ENCODE data around the gene CCDC141.
"Not testable (repeated sequence)": the region's sequence is repeated elsewhere in the genome, so short reads cannot be mapped to it uniquely, and the experiment has no call there.

CCDC141 gene

GRCh38 chr2:179044500-179044899 is 5.4 kb downstream of the CCDC141 start:
- no peak for DNase-seq (ENCODE audit: low spot score)

DNA sequence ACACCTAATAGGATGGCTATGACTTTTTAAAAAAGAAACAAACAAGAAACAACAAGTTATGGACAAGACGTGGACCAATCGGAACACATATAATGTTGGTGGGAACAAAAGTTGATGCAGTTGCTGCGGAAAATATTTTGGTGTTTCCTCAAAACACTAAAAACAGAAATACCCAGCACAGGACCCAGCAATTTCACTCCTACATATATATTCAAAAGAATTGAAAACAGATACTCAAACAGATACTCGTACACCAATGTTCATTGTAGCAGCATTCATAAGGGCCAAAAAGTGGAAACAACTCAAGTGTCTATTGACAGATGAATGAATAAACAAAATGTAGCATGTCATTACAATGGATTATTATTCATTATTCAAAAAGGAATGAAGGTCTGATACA is 12.1 kb downstream of the CCDC141 start:
- no peak for DNase-seq (ENCODE audit: low spot score)

GRCh38 chr2:179036353-179036905 is 13.5 kb downstream of the CCDC141 start:
- no peak for DNase-seq (ENCODE audit: low spot score)

DNA sequence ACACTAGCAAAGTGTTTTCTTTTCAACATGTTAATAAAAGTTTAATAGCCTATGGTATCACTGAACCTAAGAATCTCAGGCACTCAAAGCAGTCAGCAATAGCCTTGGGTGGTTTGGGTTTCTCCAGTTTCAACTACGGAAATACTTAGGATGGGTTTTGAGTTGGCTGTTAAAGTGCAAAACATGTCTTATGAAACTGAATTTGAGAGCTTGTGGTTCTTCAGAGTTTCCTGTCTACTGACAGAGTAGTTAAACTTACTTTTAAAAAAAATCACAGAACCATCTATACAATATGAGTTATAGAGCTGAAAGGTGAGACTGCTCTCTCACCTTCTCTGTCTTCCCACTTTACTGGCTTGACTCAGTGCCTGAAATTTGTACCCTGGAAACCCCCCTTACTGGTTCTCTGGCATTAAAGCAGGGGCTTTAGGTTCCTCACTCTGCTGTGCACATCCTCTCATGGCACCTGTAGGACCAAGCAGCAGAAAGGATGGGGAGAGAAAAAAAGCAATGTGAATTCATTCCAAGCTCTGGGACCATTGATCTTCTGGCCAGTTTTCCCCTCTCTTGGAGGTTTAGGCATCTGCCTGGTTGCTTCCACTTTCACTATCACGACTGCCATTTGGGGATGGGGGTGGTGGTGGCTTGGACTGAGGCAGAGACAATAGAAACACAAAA is 18.1 kb downstream of the CCDC141 start:
- DNase-seq (ENCODE audit: low spot score) = no peak

- no peak for DNase-seq (ENCODE audit: low spot score)
Measured at GRCh38 chr2:179024445-179024844, 25.5 kb downstream of the CCDC141 start.

- no peak for DNase-seq (ENCODE audit: low spot score)
Measured at GRCh38 chr2:179022685-179023084, 27.3 kb downstream of the CCDC141 start.

GRCh38 chr2:179021258-179021657 is 28.7 kb downstream of the CCDC141 start:
- DNase-seq (ENCODE audit: low spot score) = no peak

GRCh38 chr2:179020156-179020750 is 29.7 kb downstream of the CCDC141 start:
- no peak for DNase-seq (ENCODE audit: low spot score)

- DNase-seq (ENCODE audit: low spot score) = no peak
Measured at GRCh38 chr2:179019260-179019659, 30.7 kb downstream of the CCDC141 start.

DNA sequence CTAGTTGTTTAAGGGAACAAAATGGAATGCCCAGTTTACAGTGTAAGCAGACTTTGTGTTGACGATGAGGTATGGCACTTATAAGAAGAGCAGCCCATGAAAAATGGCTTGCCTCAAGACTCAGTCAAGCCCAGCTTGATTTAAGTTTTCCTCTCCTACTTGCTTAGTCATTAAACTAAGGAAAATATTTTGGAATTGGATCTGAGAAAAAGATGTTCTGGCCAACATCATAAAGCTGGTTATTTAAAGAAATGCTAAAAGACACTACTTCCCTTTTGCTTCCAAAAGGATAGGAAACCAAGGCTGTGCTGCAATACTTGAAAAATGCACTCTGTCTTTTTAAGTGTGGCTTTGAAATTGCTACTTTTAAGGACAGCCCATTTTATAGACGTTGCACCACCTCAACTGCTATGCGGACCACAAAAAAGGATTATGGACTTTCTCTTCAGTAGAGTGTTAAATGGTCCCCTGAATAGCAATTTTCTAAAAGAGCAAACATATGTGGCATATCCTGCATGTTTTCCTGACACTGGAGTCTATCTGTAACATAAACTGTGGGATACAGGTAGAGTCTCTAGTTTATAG is 32.1 kb downstream of the CCDC141 start:
- DNase-seq (ENCODE audit: low spot score) = no peak

DNA sequence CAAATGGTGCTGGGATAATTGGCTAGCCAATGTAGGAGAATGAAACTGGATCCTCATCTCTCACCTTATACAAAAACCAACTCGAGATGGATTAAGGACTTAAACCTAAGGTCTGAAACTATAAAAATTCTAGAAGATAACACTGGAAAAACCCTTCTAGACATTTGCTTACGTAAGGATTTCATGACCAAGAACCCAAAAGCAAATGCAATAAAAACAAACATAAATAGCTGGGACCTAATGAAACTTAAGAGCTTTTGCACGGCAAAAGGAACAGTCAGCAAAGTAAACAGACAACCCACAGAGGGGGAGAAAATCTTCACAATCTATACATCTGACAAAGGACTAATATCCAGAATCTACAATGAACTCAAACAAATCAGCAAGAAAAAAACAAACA is 35.7 kb downstream of the CCDC141 start:
- DNase-seq (ENCODE audit: low spot score) = not testable (repeated sequence)

GRCh38 chr2:179005976-179006375 is 44.0 kb downstream of the CCDC141 start:
- DNase-seq (ENCODE audit: low spot score) = no peak

DNA sequence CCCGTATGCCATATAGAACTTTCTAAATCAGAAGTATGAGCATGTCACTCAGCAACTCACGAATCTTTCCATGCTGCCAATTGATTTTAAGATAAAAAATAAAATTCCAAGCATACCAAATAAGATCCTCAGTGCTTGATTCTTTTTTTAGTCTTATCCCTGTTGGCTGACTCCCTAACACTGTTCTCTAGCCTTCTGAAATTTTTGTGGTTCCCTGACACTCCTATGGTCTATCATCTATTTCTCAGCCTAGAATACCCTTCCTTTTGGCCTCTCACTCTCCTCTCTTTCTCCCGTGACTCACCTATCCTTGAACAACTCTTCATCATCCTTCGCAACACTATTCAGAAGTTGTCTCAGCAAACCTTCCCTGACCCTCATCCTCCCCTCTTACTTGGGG is 50.5 kb downstream of the CCDC141 start:
- no peak for DNase-seq (ENCODE audit: low spot score)

GRCh38 chr2:178998539-178998938 is 51.4 kb downstream of the CCDC141 start:
- DNase-seq (ENCODE audit: low spot score) = no peak

DNA sequence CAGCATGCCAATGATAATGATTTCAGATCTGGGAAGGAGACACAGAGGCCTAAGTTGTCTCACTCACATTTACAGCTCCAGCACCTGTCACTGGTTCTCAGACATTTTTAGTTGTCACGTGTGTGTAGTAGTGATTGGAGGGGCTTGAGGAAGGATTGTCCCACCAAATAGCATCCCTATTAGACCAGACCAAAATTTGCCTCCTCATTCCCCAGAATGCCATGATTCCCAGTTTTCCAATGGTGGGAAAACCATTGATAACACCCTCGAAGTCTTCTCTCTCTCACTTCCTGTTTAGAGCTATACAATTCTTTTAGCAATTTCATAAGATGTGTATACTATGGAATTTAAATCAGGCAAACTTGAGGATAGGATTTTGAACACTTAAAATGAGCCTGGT is 52.5 kb downstream of the CCDC141 start:
- DNase-seq (ENCODE audit: low spot score) = no peak

GRCh38 chr2:178997067-178997466 is 52.9 kb downstream of the CCDC141 start:
- DNase-seq (ENCODE audit: low spot score) = no peak

DNA sequence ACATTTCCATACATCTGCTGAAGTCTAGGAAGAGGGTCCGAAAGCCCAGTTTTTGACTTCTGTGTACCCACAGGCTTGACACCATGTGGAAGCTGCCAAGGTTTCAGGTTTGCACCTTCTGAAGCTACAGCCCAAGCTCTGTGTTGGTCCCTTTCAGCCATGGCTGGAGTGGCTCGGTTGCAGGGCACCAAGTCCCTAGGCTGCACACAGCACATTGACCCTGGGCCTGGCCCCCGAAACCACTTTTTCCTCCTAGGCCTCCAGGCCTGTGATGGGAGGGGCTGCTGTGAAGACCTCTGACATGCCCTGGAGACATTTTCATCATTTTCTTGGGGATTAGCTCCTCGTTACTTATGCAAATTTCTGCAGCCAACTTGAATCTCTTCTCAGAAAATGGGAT is 55.7 kb downstream of the CCDC141 start:
- no peak for DNase-seq (ENCODE audit: low spot score)

DNA sequence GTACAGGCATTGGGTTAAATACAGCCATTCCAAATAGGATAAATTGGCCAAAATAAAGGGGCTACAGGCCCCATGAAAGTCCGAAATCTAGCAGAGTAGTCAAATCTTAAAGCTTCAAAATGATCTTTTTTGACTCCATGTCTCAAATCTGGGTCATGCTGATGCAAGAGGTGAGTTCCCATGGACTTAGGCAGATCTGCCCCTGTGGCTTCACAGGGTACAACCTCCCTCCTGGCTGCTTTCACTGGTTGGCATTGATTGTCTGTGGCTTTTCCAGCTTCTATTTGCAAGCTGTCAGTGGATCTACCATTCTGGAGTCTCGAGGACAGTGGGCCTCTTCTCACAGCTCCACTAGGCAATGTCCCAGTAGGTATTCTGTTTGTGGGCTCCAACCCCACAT is 56.1 kb downstream of the CCDC141 start:
- no peak for DNase-seq (ENCODE audit: low spot score)

DNA sequence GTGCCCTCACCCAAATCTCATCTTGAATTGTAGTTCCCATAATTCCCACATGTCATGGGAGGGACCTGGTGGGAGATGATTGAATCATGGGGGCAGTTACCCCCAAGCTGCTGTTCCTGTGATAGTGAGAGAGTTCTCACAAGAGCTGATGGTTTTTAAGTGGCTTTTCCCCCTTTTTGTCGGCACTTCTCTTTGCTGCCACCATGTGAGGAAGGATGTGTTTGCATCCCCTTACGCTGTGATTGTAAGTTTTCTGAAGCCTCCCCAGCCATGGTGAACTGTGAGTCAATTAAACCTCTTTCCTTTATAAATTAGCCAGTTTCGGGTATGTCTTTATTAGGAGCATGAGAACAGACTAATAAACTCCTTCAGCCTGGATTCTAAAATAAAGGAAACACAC is 57.2 kb downstream of the CCDC141 start:
- DNase-seq (ENCODE audit: low spot score) = not testable (repeated sequence)

DNA sequence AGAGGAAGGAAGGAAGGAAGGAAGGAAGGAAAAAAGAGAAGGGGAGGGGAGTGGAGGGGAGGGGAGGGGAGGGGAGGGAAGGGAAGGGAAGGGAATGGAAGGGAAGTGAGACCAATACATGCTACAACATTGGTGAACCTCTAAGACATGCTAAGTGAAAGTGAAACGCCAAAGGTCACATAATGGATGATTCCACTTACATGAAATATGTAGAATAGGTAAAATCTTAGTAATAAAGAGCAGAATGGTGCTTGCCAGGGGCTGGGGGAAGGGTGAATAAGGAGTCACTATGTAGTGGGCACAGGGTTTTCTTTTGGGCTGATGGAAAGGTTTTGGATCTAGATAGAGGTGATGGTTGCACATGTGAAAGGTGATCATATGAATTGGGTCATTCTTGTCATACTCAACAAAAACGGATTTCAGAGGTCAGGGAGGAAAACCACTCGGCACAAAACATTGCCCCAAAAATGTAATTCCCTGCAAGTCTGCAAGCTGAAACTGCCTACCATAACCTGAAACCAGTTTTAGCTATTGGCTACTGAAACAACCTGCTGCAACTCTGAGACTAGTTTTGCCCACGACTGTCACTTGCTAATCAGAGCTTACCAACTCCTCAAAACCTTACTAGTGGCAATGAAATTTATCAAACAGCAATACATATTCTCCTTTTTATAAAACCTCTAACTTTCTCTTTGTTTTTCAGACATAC is 59.2 kb downstream of the CCDC141 start:
- no peak for DNase-seq (ENCODE audit: low spot score)

DNA sequence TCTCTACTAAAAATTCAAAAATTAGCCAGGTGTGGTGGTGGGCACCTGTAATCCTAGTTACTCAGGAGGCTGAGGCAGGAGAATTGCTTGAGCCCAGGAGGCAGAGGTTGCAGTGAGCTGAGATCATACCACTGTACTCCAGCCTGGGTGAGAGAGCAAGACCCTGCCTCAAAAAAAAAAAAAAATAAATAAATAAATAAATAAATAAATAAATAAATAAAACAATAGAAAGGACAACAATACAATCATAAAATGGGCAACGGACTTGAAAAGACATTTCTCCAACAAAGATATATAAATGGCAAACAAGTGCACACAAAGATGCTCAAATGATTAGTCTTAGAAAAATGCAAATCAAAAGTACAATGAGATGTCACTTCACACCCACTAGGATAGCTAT is 60.5 kb downstream of the CCDC141 start:
- not testable (repeated sequence) for DNase-seq (ENCODE audit: low spot score)

DNA sequence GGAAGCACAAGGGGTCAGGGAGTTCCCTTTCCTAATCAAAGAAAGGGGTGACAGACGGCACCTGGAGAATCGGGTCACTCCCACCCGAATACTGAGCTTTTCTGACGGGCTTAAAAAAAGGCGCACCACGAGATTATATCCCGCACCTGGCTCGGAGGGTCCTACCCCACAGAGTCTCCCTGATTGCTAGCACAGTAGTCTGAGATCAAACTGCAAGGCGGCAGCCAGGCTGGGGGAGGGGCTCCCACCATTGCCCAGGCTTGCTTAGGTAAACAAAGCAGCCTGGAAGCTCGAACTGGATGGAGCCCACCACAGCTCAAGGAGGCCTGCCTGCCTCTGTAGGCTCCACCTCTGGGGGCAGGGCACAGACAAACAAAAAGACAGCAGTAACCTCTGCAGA is 67.3 kb downstream of the CCDC141 start:
- DNase-seq (ENCODE audit: low spot score) = not testable (repeated sequence)

- DNase-seq (ENCODE audit: low spot score) = no peak
Measured at GRCh38 chr2:178980815-178981214, 69.1 kb downstream of the CCDC141 start.
